Activated naive CD4-positive, alpha-beta T cell (primary cell): Measurements from ENCODE around the gene ALPP.
"Not testable (repeated sequence)": the region's sequence is repeated elsewhere in the genome, so short reads cannot be mapped to it uniquely, and the experiment has no call there.

ENCODE experiments used
- DNase-seq, 4 experiments: peaks; one replicate each; lab custom pipeline; 2025; lab: John Stamatoyannopoulos, UW

The ALPP gene

GRCh38 chr2:232406556-232407310 is 28.2 kb downstream of the ALPP start, which contains the start of gene ALPG:
TSS of gene ALPG (plus strand) at chr2:232406844. CDS start at chr2:232406895, 51 bp downstream.
- DNase-seq, result no peak

GRCh38 chr2:232407428-232408150 is 29.0 kb downstream of the ALPP start:
- DNase-seq, result not testable (repeated sequence)

GRCh38 chr2:232408269-232408668 is 29.7 kb downstream of the ALPP start:
- not testable (repeated sequence) for DNase-seq

GRCh38 chr2:232409617-232410016 is 31.1 kb downstream of the ALPP start:
- DNase-seq, result not testable (repeated sequence)

- DNase-seq, result no peak
These were observed 31.8 kb downstream of the ALPP start for GRCh38 chr2:232410238-232410900.

GRCh38 chr2:232411901-232412629 is 33.5 kb downstream of the ALPP start:
- no peak for DNase-seq

GRCh38 chr2:232412986-232413385 is 34.4 kb downstream of the ALPP start:
- DNase-seq, result no peak

- no peak for DNase-seq
These were observed 36.7 kb downstream of the ALPP start for GRCh38 chr2:232415138-232415690.

GRCh38 chr2:232415736-232416520 is 37.4 kb downstream of the ALPP start:
- DNase-seq, result no peak

GRCh38 chr2:232416521-232417470 is 38.2 kb downstream of the ALPP start:
- no peak for DNase-seq

GRCh38 chr2:232417489-232417888 is 38.9 kb downstream of the ALPP start:
- no peak for DNase-seq

GRCh38 chr2:232418056-232418455 is 39.5 kb downstream of the ALPP start:
- no peak for DNase-seq

GRCh38 chr2:232418466-232419244 is 40.1 kb downstream of the ALPP start:
- no peak for DNase-seq

- DNase-seq, result no peak
These were observed 40.9 kb downstream of the ALPP start for GRCh38 chr2:232419245-232420072.

- DNase-seq, result no peak
These were observed 41.5 kb downstream of the ALPP start for GRCh38 chr2:232420073-232420454.

- DNase-seq, result no peak
These were observed 42.1 kb downstream of the ALPP start for GRCh38 chr2:232420463-232421188.

- no peak for DNase-seq
These were observed 42.7 kb downstream of the ALPP start for GRCh38 chr2:232421189-232421785.
